SK-N-DZ (cell line): Measurements from ENCODE around the gene MAN2A1.
"Not testable (repeated sequence)": the region's sequence is repeated elsewhere in the genome, so short reads cannot be mapped to it uniquely, and the experiment has no call there.

ENCODE experiments used
- DNase-seq: peaks from one replicate; pipeline ENCODE4 v3.0.0-alpha.2; 2015; ENCODE audit warnings: low spot score

MAN2A1 gene

GRCh38 chr5:109823597-109823996 is 133.9 kb downstream of the MAN2A1 start:
- DNase-seq: no peak

- no peak for DNase-seq
Observed at GRCh38 chr5:109825450-109825849, 135.7 kb downstream of the MAN2A1 start.

- no peak for DNase-seq
Observed at GRCh38 chr5:109826426-109826825, 136.7 kb downstream of the MAN2A1 start.

- DNase-seq: no peak
Observed at GRCh38 chr5:109829331-109829730, 139.6 kb downstream of the MAN2A1 start.

GRCh38 chr5:109830955-109831502 is 141.3 kb downstream of the MAN2A1 start:
- DNase-seq: no peak

- not testable (repeated sequence) for DNase-seq
Observed at GRCh38 chr5:109832207-109833188, 142.8 kb downstream of the MAN2A1 start.

- DNase-seq: no peak
Observed at GRCh38 chr5:109833946-109834345, 144.2 kb downstream of the MAN2A1 start.

- no peak for DNase-seq
Observed at GRCh38 chr5:109836280-109836679, 146.6 kb downstream of the MAN2A1 start.

- no peak for DNase-seq
Observed at GRCh38 chr5:109837231-109837861, 147.6 kb downstream of the MAN2A1 start.

GRCh38 chr5:109838157-109838556 is 148.4 kb downstream of the MAN2A1 start:
- DNase-seq: no peak

GRCh38 chr5:109844148-109844547 is 154.4 kb downstream of the MAN2A1 start:
- DNase-seq: no peak

- no peak for DNase-seq
Observed at GRCh38 chr5:109844695-109845094, 155.0 kb downstream of the MAN2A1 start.

- DNase-seq: no peak
Observed at GRCh38 chr5:109848130-109848529, 158.4 kb downstream of the MAN2A1 start.

- DNase-seq: no peak
Observed at GRCh38 chr5:109849478-109850088, 159.9 kb downstream of the MAN2A1 start.

GRCh38 chr5:109852371-109853155 is 162.8 kb downstream of the MAN2A1 start:
- no peak for DNase-seq

- no peak for DNase-seq
Observed at GRCh38 chr5:109853377-109853776, 163.7 kb downstream of the MAN2A1 start.

- no peak for DNase-seq
Observed at GRCh38 chr5:109855056-109855455, 165.3 kb downstream of the MAN2A1 start.

- no peak for DNase-seq
Observed at GRCh38 chr5:109857405-109858031, 167.8 kb downstream of the MAN2A1 start.

GRCh38 chr5:109859537-109859936 is 169.8 kb downstream of the MAN2A1 start:
- no peak for DNase-seq

- no peak for DNase-seq
Observed at GRCh38 chr5:109862301-109862700, 172.6 kb downstream of the MAN2A1 start.

- no peak for DNase-seq
Observed at GRCh38 chr5:109863752-109864151, 174.0 kb downstream of the MAN2A1 start.
